ENCODE data around the gene CCDC106.

The CCDC106 gene

DNA sequence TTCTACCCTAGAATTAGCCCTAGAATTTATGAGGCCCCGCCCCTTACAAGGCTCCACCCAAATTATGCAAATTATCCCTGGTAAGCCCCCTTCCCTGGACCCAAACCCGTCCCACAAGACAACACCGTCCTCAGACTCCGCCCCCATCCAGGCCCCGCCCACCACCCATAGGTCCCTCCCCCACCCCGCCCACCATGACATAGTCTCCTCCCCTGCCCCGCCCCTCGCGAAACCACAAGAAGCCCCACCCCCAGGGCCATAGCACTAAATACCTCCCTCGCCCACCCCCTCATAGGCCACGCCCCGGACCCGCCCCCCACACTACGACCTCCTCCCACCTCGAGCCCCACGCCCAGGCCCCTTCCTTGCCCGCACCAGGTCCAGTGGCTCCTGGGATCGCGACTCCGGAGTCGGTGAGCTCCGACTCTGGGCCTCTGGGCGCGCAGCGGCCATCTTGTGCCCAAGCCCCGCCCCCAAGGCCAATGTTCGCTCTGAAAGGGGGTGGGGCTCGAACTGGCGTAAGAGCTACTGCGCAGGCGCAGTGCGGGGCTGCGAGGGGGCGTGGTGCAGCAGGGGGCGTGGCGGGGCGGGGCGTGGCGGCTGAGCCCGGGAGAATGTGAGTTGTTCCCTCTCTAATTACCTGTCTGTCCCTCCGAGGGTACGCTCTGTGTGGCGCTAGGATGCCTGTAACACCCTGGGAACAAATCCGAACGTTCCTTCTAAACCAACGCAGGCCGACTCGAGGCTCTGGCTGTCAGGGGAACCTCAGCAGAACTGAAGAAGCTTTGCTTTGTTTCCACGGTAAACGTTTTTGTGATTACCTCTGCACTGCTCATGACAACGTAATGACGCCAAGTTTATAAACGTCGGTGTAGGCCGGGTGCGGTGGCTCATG is 23.7 kb upstream of the CCDC106 start, which contains the start of gene ZNF784:
TSS of gene ZNF784 (minus strand) at position 458 of the 895 bp plus-strand sequence. CDS start at position 453, 5 bp downstream.
- no peak for DNase-seq (ENCODE audit: low read depth)
- TF ChIP-seq, protein P1, sequence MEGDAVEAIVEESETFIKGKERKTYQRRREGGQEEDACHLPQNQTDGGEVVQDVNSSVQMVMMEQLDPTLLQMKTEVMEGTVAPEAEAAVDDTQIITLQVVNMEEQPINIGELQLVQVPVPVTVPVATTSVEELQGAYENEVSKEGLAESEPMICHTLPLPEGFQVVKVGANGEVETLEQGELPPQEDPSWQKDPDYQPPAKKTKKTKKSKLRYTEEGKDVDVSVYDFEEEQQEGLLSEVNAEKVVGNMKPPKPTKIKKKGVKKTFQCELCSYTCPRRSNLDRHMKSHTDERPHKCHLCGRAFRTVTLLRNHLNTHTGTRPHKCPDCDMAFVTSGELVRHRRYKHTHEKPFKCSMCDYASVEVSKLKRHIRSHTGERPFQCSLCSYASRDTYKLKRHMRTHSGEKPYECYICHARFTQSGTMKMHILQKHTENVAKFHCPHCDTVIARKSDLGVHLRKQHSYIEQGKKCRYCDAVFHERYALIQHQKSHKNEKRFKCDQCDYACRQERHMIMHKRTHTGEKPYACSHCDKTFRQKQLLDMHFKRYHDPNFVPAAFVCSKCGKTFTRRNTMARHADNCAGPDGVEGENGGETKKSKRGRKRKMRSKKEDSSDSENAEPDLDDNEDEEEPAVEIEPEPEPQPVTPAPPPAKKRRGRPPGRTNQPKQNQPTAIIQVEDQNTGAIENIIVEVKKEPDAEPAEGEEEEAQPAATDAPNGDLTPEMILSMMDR (IDR thresholded peaks at IDR 0.05; ENCODE audit: low read depth, low read length, missing control alignments) = no peak
- peak within 1 kb of the TSS; percentile 41 for H3K4me3 ChIP-seq (ENCODE audit: low read depth, low read length)

DNA sequence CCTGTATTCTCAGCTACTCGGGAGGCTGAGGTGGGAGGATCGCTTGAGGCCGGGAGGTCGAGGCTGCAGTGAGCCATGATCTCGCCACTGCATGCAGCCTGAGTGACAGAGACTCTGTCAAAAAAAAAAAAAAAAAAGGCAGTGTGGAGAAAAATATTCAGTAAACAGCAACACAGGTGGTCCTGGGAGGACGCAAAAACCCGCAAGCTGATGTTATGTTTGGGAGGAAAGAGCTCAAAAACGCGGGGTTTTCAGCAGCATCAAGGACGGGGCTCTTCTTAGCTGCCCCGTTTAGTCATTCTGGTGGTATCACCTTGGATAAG is 23.0 kb upstream of the CCDC106 start:
- TF ChIP-seq, protein P1 (IDR thresholded peaks at IDR 0.05; ENCODE audit: low read depth, low read length, missing control alignments) = no peak
- no peak for DNase-seq (ENCODE audit: low read depth)
- peak overlapping the region; percentile 41 for H3K4me3 ChIP-seq (ENCODE audit: low read depth, low read length)

DNA sequence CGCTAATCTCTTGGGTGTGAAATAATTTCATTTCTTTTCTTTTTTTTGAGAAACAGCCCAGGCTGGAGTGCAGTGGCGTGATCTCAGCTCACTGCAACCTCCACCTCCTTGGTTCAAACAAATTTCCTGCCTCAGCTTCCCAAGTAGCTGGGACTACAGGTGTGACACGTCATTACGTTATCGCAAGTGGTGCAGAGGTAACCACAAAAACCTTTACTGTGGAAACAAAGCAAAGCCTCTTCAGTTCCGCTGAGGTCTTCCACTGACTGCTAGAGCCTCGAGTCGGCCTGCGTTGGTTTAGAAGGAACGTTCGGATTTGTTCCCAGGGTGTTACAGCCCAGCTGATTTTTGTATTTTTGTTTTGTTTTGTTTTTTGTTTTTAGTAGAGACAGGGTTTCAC is 21.7 kb upstream of the CCDC106 start:
- peak; percentile 58 for DNase-seq (ENCODE audit: low read depth)
- TF ChIP-seq, protein P1 (IDR thresholded peaks at IDR 0.05; ENCODE audit: low read depth, low read length, missing control alignments) = no peak

DNA sequence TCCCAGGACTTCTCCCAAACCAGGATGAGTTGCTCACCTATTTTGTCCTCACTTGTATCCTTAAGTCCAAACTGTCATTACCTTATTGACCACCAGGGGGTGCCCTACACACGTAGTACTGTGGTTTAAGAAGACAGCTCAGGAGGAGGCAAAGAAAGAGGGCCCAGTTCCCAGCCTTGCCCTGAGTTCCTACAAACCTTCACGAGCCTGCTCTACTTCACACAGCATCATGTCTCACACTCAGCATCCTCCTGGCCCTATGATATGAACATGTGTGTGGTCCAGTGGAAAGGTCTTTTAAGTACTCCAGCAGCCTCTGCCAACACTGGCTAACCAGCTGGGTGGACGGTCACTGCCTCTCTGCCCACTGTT is 15.6 kb upstream of the CCDC106 start:
- TF ChIP-seq, protein P1 (IDR thresholded peaks at IDR 0.05; ENCODE audit: low read depth, low read length, missing control alignments) = peak; percentile 81
- peak; percentile 96 for DNase-seq (ENCODE audit: low read depth)
- H3K4me3 ChIP-seq (ENCODE audit: low read depth, low read length) = no peak overlapping the region

More for the DNA sequence above, 21.7 kb upstream of the CCDC106 start:
- no peak overlapping the region for H3K4me3 ChIP-seq (ENCODE audit: low read depth, low read length)

DNA sequence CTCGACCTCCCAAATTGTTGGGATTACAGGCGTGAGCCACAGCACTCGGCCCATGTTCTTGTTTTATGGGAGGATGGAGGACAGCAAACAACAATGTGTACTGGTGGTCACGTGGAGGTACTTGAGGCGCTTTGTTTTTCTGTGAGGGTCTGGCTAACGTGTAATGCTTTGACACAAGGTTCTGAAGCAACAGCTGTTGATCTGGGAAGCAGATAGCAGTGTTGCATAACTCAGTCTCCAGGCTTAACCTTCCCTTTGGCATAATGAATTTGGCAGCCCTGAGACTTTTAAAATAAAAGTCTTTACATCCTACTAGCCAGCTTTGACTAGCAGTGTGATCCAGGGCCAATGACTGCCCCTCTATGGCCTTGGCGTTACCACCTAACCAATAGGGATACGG is 14.2 kb upstream of the CCDC106 start:
- TF ChIP-seq, protein P1 (IDR thresholded peaks at IDR 0.05; ENCODE audit: low read depth, low read length, missing control alignments) = no peak
- H3K4me3 ChIP-seq (ENCODE audit: low read depth, low read length) = peak overlapping the region; percentile 93; the same call in 1 of the 2 replicates

DNA sequence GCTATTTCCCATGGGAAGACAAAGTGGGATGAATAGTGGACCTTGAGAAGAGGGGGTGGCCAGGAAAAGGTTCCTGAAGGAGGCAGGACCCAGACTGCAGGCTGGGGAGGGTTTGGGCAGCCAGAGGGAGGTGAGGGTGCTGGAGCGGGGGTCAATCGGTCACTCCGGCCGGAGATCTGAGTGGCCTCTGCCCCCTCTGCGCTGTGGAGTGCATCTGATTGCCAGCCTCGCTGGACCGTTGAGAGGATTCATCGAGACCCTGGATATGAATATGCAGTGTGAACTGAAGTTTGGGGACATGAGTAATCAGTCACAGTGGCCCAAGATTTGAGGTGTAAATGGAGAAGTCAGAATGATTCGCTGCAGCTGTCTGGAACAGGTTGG is 12.7 kb upstream of the CCDC106 start:
- DNase-seq (ENCODE audit: low read depth) = no peak
- peak overlapping the region; percentile 93 for H3K4me3 ChIP-seq (ENCODE audit: low read depth, low read length)
- TF ChIP-seq, protein P1 (IDR thresholded peaks at IDR 0.05; ENCODE audit: low read depth, low read length, missing control alignments) = no peak

More for the DNA sequence above, 14.2 kb upstream of the CCDC106 start:
- DNase-seq (ENCODE audit: low read depth) = no peak
